Cerebellar nuclear complex (tissue), 1 donor: ENCODE measurements around the gene FKBP6.
"Not testable (repeated sequence)": the region's sequence is repeated elsewhere in the genome, so short reads cannot be mapped to it uniquely, and the experiment has no call there.

Source experiments
- DNase-seq, 2 experiments: peaks; one replicate each; lab custom pipeline; 2025; lab: John Stamatoyannopoulos, UW

Gene FKBP6

GRCh38 chr7:73395538-73396503 lies 67.9 kb downstream of the FKBP6 start:
- DNase-seq = no peak

DNA sequence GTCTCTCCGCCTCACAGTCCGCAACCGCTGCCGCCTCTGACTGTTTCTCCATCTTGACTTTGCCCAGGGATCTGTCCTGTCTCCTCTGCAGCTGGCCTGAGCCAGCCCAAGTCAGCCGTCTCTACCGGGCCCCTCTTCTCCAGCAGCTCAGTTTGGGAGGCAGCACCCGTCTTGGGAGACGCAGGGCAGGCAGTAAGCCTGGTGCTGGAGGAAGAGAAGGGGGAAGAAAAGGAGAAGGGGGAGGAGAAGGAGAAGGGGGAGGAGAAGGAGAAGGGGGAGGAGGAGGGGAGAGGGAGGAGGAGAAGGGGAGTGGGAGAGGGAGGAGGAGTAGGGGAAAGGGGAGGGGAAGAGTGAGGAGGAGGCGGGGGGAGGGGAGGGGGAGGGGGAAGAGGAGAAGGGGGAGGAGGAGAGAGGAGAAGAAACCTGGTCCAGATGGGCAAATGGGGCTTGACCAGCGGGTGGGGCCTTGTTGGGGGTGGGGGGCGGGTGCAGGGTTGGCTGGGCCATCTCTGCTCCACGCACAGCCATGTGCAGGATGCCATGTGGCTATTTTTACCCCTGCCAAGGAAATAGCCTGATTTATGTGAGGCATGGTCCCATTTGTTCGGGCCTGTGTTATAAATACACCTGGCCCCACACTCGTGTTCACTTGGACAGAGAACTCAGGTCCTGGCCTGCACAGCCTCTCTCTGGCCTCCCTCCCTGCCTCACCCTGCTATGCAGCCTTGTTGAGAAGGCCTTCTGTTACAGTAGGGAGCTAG lies 69.7 kb downstream of the FKBP6 start:
- DNase-seq = peak in 1 of 2 experiments; percentile 32

- peak in 1 of 2 experiments; percentile 21 for DNase-seq
Measured at GRCh38 chr7:73399185-73400050, 71.5 kb downstream of the FKBP6 start.

DNA sequence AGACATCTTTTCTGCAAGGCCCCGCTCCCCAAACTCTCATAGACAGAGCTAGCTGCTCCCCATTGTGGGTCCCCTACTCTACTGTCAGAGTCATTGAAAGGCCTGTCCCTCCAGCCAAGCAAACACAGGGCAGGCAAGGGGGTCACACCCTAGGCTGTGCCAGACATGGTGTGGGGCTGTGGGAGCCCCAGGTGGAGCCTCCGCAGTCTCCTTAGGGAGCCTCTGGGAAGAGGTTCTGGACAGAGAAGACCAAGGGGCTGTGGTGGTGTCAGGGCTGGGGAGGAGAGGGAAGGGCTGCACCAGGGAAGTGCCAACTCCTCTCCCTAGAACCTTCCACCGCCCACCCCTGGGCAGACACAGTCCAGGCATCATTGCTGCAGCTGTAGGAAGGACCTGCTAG lies 76.9 kb downstream of the FKBP6 start:
- not testable (repeated sequence) for DNase-seq
